ENCODE results near the gene TNS1.

Gene TNS1

DNA sequence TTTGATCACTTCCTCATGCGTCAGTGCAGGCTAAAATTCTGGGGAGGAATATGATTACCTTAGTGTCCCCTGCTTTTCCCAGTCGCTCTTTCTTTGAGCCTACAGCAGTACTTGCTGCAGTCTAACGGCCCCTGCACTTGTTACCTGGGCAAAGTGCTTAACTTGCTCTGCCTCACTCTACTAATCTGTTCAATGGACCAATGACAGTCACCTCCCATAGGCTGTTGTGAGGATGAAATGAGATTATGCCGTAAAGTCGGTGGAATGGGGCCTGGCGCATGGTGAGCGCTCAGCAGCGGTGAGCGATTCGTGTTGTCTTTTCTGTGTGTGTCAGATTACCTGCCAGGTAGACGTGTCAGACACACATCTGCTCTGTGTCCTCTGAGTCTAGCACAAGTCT, 5.3 kb downstream of the TNS1 start:
- DNase-seq, result no peak

DNA sequence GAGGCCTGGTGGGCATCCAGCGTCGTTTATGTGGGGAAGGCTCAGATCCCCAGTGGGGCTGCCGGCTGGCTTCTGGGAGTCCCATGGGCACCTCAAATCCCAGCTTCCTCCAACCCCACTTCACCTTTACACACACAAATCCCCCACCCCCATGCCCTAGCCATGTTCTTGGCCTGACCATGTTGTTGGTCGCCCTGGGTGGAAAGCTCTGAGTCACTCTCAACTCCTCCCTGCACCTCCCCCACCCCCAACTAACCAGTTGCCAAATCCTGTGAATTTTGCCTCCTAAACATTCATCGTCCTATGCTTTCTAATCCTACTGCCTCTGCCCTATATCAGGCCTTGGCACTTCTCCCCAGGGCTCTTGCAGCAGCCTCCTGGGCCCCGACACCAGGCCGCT, 6.4 kb downstream of the TNS1 start:
- DNase-seq, result no peak

DNA sequence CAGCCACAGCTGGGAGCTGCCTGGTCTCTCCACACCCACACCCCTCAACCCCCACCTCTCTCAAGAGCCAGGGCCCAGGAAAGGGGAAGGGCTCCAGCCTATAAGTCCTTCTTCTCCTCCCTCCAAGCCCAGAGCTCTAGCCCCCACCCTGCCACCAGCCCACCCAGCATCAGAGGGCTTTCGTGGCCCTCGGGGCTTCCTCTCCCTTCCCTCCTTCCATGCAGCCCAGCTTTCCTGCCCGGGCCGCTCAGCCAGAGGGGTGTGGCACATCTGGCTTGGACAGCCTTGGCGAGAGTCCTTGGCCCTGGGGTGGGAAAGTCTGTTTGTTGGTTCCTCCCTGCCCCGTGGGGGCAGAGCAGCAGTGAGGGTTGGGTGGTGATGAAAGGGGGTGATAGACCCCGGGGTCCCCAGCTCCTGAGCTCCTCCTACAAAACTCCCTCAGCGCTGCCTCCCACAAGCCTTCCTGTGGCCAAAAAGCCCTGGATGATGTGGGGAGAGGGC, 7.0 kb downstream of the TNS1 start:
- no peak for DNase-seq

DNA sequence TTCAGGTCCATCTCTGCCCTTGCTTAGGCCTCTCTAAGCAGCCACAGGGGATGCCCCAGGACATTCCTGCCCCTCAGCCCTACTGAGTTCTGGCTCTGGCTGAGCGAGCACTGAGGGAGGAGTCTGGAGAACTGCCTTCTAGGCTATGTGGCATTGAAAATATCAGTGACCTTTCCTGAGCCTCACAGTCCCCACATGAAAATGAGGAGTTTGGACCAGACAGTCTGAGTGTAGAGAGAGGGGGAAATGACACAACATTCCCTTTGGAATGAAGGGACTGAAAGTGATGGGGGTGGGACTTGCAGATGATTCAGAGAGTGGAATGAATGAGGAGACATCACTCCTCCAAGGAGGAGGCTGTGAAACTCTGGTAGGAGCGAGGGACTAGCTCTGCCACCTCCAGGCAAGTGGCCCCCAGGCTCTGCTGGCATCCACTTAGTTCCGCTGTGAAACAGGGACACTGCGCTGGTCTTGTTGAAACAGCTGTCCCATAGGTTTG, 8.0 kb downstream of the TNS1 start:
- no peak for DNase-seq

DNA sequence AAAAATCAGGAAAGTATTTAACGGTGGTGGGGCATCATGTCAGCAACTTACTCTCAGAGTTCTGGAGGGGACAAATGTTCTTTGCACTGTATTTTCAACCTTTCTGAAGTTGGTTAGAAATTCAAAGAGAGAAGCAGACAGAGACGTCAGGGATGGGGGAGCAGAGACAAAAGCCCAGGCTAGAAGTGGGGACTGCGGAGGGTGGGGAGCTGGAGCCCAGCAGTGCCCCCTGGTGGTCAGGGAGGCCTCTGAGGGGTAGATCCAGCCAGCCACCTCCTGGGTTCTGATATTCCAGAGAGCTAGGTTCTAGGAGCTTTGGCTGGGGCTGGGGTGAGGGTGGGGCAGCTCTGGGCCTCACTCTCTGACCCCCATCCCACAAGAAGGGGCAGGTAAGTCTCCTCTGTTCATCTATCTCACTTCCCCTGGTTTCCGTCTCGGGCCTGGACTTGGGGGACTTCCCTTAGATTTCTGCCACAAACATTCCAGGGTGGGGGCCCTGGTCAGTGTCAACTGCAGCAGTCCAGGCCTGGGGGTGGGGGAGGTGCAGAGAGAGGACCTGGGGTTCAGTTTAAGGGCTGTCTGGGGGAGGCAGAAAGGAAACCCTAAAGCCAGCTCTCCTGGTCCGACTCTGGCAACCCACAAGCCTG, 8.9 kb downstream of the TNS1 start:
- DNase-seq, result peak in 1 of 2 experiments; percentile 10

DNA sequence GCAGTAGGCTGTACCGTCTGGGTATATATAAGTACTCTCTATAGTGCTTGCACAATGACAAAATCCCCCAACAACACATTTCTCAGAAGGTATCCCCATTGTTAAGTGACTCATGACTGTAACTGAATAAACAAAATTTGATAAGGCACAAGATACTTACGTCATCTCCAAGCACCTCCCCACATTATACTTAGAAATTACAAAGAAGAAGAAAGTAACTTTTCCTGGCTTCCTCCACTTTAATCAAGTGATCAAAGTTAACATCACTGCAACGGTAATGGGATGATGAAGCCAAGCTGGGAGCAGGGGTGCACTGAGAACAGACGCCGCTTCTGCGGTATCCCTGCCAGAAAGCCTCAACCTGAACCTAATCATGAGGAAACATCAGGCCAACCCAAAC, 9.7 kb downstream of the TNS1 start:
- no peak for DNase-seq

DNA sequence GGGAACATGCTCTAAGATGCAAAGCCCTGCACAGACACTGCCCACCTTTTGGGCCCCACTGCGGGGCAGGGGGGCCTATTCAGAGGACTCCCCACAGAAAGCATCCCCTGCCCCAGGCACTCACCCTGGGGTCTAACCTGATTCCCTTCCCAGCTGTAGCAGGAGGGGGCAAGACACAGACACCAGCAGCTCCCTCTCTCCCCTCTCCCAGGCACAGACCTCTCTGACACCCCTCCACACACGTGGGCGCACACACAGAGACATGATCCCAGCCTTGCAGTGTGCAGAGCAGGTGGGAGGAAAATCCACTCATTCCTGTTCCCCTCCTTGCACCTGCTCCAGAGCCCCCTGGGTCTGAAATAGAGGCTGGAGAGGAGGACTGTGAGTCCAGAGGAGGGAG, 10.7 kb downstream of the TNS1 start:
- no peak for DNase-seq

DNA sequence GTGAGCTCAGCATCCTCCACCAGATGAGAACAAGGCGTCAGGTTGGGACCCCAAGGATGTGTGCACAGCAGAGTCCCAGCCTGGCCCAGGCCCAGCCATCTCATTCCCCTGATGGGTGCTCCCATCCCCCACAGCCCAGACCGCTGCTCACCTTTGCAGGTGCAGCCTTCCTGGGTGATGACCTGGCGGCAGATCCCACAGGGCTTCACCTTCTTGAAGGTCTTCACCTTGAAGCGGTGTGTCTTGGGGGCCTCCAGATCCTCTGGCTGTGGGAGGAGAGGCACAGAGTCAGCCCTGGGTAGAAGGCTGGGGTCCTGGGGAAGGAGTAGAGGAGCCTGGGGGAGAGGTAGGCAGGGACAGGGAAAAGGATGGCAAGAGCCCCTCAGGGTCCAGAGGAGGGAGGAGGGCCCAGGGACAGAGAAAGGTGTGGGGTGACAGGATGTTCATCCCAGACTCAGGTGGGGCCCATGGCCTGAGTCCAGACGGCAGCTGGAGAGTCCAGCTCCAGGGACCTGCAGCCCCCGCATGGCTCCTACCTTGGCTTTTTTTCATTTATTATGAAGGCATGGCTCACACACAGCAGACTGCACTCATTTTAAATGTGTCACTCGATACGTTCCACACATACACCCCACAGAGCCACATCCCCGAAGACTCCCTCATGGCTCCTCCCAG, 11.9 kb downstream of the TNS1 start:
- no peak for DNase-seq

DNA sequence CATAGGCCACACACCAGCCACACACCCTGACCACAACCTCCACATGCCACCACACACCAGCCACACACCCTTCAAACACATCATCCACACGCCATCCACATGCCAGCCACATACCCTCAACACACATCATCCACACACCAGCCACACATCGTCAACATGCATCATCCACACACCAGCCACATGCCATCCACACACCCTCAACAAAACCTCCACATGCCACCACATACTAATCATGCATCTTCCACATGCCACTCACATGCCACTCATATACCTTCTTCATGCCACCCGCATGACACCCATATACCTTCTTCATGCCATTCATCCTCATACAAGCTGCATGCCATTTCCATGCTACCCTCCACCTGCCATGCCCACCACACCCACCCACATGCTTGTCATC, 12.4 kb downstream of the TNS1 start:
- no peak for DNase-seq

DNA sequence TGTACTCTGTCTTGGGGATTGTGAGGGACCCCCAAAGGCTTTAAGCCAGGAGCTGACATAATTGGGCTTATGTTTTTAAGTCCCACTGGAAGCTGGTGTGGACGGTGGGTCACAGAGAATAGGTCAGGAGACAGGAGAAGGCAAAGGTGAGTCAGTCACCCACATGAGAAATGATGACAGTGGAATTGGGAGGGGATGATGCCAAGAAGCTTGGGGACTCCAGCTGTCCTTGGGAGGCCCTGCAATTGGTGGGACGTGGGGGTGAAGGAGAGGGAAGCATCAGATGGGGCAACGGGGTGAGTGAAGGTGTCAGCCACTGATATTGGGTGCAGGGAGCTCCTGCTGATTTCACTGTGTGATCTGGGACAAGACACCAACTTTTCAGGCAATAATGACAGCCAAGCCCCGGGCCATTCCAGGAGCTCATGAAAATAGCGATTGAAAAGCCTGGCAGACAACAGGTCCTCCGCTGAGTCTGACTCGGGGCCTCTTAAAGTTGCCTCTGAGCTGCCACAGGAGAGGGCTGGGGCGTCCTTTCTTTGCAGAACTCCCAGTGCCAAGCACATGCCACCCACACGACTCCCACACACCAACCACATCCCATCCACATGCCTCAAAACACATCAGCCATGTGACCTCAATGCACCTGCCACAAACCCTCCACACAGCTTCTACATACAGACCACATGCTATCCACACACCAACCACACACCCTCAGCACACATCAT, 13.4 kb downstream of the TNS1 start:
- DNase-seq, result no peak

DNA sequence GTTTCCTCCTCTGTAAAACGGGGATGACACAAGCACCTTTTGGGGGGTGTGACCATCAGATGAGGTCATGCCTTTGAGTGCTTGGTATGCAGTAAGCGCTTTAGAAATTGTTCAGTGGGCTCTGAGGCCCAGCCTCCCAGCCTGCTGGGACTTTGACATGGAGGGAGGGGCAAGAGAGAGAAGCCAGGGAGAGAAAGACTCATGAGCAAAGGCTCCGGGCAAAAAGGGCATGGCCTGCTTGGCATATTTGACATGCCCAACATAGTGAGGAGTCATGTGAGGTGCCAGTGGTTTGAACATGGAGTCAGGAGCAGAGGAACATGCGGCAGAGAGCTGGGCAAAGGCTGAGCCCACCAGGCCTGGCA, 14.0 kb downstream of the TNS1 start:
- no peak for DNase-seq

DNA sequence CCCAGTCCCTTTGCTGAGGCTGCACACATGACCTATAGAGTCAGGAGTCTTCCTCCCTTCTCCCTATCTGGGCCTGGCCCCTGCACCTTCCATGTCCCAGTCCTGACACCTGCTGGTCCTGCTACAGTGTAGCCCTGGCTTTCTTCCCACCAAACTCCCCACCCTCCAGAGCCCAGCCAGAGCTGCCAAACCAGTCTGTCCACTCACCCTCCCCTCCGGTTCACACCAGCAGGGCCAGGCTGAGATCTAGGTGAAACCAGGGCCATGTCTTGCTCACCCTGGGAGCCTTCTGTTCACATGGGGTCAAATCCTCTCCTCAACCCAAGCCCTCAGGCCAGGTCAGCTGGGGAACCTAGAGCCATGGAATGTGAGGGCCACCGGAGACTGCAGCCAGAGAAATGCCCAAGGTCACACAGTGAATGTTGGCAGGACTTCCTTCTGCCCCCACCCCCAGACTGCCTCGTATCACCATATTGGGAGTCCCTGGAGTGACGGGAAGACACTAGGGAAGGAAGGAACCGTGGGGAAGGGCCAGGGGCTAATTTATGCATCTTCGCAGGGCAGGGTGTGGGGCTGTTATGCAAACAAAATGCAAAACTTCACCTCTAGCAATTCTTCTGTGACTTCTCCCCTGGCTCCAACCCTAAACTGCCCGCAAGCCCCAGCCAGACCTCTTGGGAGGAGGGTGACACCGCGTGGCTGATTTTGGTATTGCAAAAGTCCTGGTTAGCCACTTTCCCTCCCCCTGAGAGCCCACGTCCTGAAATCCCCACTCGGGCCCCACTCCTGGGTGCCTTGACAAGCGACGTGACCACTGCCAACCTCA, 14.6 kb downstream of the TNS1 start:
- peak in 1 of 2 experiments; percentile 47 for DNase-seq

DNA sequence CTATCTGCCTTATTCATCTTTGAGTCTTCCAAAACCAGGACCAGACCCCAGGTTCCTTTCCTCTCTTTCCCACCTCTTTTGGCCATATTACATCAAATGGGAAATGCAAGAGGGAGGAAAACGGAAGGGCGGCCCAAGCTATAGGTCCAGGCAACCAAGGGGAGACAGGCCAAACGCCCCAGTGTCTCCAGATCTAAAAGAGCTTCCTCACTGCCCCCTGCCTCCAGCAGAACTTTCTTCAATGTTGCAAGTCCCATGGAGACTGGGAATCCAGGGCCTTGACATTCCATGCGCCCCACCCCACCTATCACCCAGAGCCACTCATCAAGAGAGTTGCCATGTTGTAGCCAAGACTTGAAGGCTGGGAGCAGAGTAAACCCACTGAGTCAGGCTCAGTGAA, 15.4 kb downstream of the TNS1 start:
- DNase-seq, result no peak

DNA sequence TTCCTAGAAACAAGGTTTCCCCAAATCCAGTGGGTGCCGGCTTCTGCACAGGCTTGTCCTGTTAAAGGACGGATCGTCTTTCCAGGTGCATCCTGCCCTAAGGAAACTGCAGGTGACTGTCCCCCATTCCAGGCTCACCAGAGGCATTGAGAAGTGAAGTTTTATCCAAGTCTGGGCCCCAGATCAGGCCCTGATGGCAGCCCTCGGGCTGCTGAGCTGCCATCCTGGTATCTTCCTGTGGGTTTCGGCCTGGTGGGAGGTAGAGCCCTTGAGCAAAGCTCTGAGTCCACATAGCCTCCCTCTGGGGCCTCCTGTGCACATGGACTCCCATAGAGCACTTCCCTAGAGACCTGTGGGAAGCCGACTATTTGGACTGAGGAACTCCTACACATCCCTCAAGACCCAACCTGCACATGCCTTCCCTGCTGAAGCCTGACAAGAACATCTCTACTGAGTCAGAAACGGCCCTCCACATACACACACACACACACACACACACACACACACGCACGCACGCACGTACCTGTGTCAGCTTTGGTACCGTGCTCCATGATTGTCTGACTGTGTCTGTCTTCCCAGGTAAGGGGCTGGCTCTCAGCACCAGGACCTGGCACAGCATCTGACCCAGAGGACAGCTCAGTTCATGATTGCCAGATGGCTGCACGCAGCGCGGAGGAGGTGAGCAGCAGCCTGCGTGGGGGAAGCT, 16.4 kb downstream of the TNS1 start:
- DNase-seq, result no peak

DNA sequence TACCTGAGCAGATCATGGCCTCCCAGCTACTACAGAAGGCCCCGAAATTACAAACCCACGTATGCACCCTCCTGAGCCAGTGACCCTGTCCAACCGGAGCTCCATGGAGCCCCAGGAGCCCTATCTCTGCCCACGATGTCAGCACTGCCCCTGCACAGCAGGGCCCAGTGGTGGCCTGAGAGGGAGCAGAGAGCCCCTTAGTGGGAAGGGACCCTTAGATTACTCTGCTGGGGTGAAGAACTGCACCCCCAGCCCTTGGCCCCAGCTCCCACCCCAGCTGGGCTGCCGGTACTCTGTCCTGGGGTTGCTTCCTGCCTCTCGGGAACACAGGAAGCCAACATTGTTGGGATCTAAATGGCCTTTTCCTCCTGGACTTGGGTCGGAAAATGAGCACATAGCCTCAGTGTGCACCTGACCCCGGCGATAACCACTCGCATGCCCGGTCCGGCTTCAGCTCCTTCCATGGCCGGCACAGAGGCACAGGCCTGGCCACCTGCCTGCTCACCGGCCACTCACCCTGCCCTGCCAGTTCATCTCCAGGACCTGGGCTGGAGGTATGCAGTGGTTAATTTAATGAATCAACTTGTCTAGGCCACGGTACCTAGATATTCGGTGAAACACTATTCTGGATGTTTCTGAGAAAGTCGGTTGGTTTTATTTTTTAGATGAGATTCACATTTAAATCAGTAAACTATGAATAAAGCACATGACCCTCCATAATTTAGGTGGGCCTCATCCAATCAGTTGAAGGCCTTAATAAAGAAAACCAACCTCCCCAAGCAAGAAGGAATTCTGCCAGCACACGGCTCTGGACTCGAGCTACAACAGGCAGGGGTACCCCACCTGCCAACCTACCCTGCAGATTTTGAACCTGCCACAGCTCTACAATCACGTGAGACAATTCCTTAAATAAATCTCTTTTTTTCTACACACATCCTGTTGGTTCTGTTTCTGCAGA, 19.2 kb downstream of the TNS1 start:
- DNase-seq, result no peak

DNA sequence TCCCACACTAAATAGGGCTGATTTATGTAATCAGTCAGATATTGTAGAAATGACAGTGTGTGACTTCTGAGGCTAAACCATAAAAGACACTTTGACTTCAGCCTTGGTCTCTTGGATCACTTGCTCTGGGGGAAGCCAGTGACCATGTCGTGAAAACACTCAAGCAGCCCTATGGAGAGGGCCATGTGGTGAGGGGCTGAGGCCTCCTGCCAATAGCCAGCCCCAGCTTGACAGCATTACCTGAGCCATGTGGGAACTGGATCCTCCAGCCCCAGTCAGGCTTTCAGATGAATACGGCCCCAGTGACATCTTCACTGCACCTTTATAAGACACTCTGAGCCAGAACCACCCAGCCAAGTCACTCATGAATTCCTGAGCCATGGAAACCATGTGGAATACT, 20.8 kb downstream of the TNS1 start:
- DNase-seq, result no peak

DNA sequence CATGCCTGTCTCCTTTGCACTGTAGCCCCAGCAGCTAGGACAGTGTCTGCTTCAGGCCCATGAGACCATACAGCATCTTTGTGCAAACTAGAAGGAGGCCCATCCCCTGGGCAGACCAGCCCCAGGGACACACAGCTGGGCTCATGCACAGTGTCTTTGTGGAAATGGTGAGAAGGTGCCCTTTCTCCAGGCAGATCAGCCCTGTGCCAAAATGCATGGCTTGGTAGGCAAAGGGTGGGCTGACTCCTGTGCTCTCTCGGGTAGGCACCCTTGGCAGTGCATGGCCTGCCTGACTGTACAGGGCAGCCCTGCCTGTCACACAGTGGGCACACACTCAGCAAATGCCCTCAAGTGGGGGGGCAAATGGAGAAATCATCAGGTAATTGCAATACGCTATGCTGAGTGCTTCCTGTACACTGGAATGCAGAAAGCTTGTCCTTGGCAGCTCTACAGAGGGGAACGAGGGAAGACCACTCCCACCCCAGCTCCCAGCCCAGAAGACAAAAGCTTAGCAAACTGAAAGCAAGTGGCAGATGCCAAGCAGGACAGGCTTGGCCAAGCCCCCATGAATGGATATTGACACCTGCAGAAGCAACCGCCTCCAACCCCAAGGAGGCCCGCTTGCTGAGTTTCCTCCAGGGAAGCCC, 21.6 kb downstream of the TNS1 start:
- no peak for DNase-seq

DNA sequence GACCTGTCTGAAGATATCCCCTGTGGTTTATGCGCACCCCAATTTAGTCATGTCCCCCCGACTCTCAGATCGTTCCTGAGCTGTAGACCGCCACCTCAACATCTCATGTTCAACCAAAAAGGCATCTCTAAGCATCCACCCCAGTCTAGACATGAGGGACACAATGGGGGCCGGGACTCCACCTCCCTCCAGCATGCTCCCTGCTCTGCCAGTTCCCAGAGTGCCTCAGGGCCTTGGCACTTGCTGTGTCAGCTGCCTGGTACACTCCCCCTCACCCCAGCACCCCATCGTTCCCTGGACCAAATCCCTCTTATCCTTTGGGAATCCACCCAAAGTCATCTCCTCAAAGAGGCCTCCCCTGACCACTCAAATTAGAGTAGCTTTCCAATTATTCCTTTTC, 22.2 kb downstream of the TNS1 start:
- DNase-seq, result no peak

DNA sequence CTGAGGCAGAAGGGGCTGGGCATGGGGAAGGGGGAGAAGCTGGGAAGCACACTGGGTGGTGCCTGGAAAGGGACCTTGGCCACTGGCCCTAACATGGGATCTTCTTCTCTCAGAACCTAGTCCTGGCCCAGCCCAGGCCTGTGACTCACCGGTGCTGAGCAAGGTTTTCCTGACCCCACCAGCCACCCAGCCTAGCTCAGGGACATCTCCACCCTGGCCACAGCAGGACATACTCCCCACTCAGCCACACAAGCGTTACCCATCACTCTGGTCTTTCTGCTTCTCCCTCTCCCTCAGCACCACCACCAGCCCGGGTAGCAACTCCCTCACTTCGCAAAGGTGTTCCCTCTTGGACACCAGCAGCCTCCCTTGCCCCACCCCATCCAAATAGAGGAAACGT, 22.8 kb downstream of the TNS1 start:
- DNase-seq, result no peak

DNA sequence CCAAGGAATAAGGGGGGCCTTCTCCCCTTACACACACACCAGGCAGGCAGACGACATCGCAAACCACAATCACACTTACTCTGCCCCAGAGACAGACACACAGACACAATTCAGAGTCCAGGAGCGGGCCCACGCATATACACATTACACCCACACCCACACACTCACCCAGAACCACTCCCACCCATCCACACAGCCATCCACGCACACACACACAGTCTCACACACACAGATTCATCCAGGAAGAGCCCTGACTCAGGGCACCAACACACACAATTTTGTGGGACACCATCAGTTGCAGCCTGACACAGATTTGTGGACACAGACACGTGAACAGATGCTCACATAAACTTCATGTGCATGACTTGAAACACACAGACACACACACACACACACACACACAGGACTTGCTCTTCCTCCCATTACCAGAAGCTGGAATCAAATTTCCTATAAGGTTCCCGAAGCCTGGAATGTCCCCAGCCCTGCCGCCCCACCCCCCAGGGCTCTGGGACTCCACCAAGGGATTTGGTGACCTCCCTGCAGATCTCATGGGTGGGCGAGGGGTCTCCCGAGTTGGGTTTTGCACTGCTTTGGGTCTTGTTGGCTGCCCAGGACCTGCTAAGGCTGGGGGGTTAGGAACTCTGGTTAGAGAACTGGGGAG, 23.5 kb downstream of the TNS1 start:
- DNase-seq, result no peak

All from NCI-H1930 (cell line).